Medulla oblongata (tissue), 1 donor: Measurements from ENCODE around the gene MRPS12.

Experiments used
- DNase-seq: peaks from one replicate; pipeline ENCODE4 v3.0.0-alpha.2; 2015; ENCODE audit errors: extremely low spot score

The MRPS12 gene

DNA sequence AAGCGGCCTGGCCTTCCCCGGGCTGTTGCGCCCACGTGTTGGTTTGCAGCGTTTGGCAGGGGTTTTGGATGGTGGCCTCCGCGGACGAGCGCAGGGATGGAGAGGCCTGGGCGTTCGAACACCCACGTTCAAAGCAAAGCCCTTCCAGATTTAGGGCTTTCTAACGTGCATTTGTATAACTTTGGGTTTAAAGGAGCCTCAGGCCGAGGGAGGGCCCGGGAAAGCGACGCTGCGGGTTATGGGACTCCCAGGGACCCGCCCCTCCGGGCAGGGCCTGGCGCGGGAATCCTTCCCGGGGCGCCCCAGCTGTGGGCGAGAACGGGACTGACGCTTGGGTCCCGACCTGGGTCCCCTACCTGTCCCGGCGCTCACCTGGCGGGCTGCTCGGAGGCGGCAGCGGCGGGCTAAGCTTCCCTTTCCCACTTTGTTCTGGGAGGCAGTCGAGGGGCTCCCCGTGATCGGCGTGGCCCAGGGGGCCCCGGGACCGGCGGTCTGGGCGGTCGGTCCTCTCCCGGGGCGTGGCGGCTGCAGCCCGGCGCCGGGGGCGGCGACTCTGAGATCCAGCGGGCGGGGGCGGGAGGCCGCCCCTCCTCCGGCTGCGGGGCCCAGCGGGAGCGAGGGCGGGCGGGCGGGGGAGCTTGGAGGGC is 44.6 kb downstream of the MRPS12 start, which contains the start of gene FBXO17:
Gene FBXO17 (minus strand): TSS at position 529 of the 647 bp plus-strand sequence. CDS start 25,423 bp downstream, outside the sequence.
- peak; percentile 26 for DNase-seq

- DNase-seq = peak; percentile 3
These were observed 45.1 kb downstream of the MRPS12 start for GRCh38 chr19:38975861-38976271.

- DNase-seq = no peak
These were observed 46.9 kb downstream of the MRPS12 start for GRCh38 chr19:38977445-38978325.

GRCh38 chr19:38978326-38978689 is 47.6 kb downstream of the MRPS12 start:
- DNase-seq = no peak

- no peak for DNase-seq
These were observed 49.1 kb downstream of the MRPS12 start for GRCh38 chr19:38979812-38980211.

DNA sequence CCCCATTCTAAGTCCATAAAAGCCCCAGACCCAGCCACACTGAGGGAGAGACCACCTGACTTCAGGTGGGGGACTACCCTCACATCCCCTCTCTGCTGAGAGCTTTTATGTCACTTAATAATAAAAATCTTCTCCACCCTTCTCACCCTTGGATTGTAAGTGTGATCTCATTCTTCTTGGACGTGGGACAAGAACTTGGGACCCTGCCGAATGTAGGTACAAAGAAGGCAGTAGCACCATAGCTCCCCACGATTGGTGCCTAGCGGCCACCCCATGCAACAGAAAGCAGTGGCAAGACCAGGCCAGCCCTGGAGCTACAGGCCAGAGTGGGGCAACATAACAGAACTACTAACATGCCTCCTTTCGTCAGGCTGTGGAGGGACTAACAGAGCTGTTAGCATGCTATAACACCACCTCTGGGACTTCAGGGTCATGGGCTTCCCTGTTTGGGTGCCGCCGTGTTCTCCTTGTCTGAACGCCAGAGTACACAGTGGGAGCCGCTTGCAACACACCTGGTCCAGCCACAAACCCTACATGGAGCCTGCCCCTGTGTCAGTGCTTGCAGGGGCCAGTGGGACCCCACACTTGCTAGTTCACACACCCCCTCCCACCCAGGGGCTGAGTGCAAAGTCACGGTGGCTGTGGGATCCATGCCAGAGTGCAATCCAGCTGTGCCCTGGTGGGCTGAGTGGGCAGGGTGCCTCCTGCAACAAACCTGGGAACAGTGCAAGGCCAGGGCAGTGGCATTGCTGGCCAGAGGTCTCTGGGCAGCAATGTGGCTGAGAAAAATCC is 50.0 kb downstream of the MRPS12 start:
- DNase-seq = no peak
